GM21381 (cell line): Measurements from ENCODE around the gene ATXN2L.
"Not testable (repeated sequence)": the region's sequence is repeated elsewhere in the genome, so short reads cannot be mapped to it uniquely, and the experiment has no call there.

Source experiments
- ATAC-seq: cut with Tn5 transposase; IDR thresholded peaks from one replicate; pipeline ENCODE4 v1.9.1; 2021; ENCODE audit warnings: mild to moderate bottlenecking, moderate library complexity; ENCODE audit not compliant: unreplicated experiment

Gene ATXN2L

DNA sequence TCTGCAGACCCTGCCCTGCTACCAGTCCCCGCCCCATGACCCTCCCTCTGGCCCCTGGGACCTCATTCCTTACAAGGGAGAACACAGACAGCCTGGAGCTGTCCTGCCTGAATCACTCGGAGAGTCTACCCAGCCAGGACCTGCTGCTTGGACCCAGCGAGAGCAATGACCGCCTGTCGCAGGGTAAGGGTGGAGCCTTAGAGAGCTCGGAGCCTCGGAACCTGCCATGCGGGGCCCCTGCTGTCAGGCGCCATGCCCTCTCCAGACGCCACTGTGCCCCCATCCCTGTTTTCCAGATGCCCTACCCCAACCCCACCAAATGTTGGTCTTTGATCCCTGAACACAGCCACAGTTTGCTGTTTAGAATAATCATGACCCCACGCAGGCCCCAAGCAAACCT lies 46.4 kb downstream of the ATXN2L start:
- no peak for ATAC-seq

DNA sequence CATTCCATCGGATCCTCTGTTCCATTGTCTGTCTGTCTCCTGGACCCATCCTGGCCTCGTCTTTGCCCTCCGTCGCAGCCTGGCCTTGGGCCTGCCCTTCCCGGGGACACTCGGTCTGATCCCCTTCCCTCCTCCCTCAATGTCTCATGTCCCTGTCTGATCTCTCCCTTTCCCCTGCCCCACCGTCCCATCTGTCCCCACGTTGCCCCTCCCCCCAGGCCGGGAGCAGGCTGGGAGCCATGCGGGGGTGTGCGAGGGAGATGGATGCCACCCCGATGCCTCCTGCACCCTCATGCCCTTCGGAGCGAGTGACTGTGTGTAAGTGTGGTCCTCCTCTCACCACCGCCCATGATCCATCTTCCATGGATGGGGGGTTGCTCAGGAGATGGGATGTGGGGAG lies 50.2 kb downstream of the ATXN2L start:
- ATAC-seq = no peak

DNA sequence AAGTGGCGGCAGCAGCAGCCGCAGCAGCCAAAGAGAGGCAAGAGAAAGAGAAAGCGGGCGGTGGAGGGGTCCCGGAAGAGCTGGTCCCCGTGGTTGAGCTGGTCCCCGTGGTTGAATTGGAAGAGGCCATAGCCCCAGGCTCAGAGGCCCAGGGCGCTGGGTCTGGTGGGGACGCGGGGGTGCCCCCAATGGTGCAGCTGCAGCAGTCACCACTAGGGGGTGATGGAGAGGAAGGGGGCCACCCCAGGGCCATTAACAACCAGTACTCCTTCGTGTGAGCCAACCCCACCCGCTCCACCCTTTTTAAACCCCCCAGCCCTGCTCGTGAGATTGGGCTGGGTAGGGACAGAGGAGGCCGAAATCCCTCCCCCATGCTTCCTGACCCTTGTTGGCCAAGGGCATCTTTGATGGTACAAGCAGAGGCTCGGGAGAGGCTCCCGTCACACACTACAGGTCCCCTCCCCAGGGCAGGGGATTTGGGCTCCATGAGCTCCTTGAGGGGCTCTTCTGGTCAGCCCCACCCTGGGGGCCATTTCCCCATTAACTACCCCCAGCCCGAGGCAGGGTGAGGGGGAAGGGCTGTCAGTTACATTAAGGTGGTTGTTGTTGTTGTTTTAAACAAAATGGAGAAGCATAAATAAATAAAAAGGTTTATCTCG lies 50.9 kb downstream of the ATXN2L start:
- no peak for ATAC-seq

DNA sequence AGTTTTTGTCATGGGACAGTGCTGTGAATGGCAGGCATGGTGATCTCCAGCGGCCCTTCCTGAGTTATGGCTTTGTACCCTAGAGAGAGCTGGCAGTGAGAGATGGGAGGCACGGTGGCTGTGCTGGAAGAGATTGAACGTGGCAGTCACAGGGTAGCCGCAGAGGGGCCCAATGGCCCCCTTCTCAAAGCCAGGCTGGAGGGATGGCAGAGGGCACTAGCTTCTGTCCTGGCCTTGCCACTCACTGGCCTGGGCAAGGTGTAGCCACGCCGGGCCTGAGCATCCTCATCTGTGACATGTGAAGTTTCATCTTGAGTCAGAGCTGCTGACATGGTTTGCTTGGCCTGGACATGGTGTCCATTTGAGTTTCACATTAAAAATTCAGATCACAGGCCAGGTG lies 51.6 kb downstream of the ATXN2L start:
- ATAC-seq = no peak

DNA sequence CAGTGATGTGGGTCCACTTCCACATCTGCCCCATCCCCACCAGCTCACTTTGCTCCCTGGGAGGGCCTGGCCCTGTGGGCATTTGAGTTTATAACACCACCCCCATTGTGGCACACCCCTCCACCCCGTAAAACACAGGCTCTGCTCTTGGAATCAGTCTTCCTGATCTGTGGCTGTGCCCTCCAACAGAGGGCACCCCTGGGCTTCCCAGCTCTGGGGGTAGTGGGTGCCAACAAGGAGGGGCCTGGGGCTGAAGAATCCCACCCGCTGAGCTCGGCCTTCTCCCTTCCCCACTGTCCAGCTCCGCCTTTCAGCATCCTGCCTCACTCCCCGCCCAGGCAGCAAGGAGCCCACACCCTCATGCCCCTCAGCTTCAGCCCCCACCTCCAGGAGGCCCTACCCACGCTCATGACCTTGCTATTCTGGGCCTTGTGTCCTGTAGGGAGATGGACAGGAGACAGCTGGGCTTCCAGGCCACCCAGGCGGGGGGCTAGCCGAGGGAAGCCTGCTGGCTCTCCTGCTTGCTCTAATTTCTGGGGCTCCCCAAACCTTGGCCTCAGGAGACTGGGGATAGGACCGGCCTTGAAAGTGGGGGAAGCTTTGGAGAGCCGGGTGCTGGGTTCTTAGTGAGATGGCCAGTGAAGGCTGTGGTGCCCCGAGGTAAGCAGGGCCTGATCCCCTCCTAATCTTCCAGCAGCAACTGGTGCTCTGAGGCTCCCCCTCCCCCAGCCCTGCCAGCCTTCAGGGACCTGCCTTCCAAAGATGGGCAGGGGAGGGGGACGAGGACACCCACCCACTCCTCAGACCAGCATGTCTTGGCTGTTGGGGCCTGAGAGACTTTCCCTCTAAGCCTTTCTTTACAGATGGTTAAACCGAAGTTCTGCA lies 52.6 kb downstream of the ATXN2L start:
- ATAC-seq = no peak

DNA sequence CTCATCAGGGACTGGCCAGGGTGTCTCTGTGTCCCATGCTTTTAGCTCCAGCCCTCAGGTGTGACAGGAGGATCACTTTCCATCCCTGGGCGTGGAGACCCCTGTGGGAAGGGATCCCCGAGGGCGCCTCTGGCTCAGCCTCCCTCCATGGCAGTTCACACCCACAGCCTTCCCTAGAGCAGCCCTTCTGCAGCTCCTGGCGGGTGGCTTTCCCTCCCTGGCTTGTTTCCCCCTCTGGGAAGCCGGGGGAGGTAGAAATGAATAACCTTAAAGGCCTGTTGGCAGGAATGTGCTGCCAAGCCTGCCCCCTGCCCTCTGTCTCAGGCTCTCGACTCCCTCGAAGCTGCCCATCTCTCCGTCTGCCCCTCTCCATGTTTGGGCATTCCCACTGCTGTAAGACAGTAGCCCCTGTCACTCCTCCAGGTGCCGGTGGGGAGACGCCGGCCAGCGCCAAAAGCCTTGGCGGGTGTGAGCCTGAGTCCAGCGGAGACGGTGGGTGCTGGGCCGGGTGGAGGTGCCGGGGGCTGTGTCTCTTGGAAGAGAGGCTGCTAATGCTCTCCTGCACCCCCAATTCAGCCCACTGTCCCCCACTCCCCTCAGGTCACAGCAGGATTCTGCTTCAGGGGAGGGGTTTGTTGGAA lies 53.3 kb downstream of the ATXN2L start:
- no peak for ATAC-seq

DNA sequence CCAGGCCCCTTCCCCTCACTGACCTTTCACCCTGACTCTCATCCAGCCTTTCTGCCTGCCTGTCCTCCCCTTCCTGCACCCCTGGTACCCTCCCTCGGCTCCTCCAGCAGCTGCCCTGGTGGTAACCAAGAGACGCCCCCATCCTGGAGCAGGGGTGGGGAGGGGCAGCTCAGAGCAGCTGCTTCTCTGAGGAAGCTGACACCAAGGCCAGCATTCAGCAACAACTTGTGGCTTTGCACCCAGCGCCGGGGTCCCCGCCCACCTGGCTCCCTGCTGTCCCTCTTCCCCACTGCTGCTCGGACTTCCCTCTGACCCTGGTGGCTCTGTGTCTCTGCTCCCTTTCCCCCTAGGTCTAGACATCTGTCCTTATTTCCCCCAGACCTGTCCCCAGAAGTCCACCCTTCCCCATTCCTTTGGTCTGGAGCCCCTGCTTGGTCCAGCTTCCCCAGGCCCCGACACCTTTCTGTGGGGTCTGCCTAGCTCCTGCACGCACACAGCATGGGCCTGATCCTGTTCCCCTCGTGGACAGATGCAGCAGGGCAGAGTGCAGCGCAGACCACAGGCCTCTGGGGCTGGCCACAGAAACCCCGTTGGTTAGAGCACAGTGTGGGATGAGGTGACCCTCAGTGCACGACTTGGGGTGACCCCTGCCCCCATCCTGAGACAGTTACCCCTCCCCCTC lies 54.3 kb downstream of the ATXN2L start:
- no peak for ATAC-seq

DNA sequence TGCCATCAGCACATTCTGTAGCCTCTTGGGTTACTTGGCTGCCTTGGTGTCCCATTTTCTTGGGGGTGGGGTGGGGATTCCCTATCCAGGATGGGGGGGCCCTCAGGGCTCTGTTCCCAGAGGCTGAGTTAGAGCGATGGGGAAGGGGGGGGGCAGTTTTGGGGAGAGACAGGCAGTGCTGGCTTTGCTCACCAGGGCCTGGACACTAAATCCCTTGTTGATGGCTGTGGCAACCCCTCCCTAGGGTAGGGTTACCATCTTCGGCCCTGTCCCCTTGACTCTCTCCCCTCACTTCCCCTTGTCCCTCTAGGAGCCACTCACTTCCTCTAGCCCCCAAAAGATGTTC lies 54.8 kb downstream of the ATXN2L start:
- ATAC-seq = no peak

DNA sequence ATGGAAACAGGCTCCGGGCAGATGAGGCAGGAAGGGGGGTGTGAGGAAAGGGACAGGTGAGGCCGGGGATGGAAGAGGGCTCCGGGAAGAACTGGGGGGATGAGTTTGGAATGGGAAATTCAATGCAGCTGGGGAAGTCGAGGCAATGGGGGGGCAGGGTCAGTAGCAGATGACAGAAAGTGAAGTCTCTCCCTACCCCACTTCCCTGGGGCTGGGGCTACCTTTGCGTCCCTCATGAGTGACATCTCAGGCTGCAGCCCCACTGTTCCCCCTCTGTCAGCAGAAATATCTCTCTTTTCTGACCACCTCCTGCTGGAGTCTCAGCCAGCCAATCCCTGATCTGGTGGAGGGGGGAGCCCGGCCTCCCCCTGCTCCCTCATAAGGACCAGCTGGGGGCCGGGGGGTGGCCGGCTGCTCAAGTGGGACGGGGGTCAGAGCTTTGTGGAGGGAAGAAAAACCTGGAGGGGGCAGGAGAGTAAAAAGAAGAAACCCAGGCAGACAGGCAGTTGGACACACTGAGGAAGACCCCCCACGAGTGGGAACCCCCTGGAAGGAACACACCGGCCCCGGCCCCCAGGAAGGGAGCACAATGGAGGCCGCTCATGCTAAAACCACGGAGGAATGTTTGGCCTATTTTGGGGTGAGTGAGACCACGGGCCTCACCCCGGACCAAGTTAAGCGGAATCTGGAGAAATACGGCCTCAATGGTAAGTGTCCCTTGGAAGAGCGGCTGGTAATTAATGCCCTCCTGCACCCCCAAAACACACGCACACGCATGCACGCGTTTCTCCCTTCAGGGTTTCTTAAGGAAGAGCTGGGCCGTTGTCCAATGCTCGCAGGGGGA lies 55.5 kb downstream of the ATXN2L start, which contains the start of gene ATP2A1:
Gene ATP2A1 (plus strand): TSS at position 406 of the 844 bp plus-strand sequence. CDS start 184 bp downstream, at position 590.
- no peak for ATAC-seq

DNA sequence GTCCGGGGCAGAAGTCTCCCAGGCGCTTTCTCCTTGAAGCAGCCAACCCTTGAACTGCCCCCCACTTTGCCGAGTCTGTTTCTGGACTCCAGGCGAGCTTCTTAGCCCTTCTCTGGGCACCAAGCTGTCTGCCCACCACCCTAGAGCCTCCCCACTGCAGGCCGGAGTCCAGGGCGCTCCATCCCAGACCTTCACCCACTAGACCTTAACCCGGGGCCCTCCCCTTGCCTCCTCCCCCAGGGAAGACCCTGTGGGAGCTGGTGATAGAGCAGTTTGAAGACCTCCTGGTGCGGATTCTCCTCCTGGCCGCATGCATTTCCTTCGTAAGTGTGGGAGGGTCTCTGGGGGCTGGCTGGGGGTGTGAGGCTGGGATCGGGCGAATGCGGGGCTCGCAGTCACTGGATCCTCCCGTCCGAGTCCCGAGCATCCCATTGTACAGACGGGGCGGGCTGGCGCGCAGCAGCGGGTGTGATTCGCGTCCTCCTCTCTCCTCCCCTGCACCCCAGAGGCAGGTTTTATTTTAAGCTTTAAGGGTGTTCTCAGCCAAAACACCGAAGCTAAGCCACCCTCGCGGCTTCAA lies 56.6 kb downstream of the ATXN2L start:
- ATAC-seq = peak; percentile 30

DNA sequence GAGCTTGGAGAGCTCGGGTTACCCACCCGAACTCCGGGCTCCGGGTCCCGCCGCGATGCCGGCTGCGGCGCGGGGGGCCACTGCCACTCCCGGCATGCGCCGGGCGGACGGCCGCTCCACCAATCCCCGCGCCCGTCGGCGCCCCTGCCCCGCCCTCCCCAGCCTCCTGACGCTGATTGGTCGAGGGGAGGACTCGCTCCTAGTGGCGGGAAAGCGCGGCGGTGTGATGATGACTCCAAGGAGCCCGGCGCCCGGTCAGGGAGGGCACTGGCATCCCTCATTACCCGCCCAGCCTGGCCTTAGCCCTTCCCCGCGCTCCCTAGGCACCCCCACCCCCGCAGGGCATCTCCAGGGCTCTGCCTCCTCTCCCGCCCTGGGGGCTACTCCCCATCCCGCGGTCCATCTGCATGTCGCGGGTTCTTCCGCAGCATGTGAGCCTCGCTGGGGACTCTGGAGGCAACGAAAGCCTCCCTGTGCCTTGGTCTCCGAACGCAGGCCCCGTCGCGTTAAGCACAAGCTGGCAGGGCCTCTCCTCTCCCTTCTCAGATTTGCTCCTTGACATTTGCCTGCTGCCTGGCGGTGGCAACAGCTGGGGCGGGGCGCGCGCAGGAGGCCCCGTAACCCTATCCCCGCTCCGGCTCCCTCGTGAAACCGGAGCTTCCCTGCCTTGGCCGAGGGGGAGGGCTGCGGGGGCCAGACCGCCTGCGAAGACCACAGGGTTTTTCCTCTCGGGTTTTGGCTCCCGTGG lies 57.2 kb downstream of the ATXN2L start:
- peak; percentile 89 for ATAC-seq

DNA sequence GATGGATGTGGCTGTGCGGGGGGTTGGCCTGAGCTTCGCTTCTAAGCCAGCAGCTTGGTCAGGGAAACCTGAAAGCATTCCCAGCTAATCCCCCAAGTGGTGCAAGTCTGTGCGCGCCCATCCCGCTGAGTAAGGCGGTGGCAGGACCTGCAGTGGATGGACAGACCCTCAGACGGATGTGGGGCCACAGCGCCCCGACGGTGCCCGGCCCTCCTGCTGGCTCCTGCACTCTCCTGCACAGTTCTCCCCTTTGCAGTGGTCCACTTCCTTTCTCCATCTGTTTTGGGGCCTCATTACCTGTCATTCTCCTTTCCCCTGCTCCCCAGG lies 57.8 kb downstream of the ATXN2L start:
- ATAC-seq = no peak

DNA sequence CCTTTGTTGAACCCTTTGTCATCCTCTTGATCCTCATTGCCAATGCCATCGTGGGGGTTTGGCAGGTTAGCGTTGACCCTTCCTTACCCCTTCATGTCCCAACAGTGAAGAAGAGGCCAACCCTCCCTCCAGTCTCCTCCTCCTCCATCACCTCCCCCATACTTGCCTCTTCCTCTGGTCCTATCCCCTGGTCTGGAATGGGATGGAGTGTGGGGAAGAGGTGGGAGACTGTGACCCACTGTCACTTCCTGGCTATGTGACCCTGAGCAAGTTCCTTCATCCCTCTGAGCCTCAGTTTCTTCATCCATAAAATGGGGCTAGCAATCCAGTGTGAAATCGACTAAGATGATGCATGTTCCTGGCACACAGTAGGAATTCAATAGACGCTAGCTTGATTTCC lies 58.2 kb downstream of the ATXN2L start:
- ATAC-seq = no peak

DNA sequence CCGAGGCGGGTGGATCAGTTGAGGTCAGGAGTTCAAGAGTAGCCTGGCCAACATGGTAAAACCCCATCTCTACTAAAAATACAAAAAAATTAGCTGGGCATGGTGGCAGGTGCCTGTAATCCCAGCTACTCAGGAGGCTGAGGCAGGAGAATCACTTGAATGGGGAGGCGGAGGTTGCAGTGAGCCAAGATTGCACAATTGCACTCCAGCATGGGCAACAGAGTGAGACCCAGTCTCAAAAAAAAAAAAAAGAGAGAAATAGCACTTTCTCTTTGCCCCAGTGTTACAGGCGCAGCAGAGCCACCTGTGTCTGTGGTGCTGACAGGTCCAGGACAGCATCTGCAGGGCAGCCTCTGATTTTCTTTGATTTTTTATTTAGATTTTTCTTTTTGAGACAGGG lies 58.8 kb downstream of the ATXN2L start:
- not testable (repeated sequence) for ATAC-seq

DNA sequence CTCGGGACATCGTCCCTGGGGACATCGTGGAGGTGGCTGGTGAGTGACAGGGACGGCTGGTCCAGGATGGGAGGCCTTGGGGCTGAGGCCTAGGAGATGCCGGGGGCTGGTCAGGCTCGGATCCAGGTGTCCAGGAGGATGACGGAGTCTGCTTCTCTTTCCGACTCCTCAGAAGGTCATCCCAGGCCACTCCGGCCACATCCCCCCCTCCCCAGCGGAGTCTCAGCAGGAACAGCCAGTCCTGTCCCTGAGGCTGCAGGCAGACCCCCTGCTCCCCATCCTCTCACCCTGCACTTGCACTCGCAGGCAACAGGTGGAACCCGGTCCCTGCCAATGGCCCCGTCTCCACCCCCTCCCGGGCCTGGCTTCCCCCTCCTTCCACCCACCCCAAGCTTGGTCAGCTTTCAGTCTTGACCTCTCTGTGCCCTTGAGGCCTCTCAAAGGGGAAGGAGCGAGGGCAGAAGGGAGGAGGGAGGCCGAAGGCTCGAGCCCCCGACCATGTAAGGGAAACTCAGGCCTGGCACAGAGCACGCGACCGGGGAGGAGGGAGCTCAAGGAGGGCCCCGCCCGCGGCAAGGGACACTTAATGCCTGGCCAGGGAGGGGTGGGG lies 59.9 kb downstream of the ATXN2L start:
- no peak for ATAC-seq

DNA sequence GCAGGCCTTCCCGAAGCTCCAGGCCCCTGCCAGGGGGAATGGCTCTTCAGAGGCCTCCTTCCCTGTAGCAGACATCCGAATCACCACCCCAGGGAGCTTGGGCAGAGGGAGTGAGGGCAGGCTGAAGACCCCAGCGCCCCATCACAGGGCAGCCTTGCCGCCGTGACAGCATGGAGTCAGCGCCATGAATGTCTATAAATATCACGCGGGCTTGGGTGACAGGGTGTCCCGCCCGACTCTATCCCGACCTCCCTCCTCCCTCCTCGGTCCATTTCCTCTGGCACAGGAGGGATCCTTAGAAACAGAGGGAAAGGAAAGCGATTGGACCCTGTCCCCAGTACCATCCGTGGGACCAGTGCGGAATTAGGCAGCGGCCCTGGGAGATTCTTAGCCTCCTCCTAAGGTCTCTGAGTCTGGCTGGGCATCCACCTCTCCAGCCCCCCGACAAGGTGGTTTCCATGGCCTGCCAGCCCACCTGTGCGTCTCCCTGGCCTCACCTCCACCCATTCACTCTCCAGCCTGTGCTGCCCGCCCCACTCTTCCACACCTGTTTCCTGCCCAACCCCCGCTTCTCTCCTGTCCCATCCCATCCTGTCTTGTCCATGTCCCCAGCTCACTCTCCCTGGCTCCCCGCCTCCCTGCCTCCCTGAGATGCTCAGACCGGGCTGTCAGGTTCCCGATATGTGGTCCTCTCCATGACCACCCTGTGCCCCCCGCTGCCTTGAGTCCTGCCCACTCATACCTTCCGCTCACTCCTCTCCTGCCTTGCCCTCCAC lies 60.6 kb downstream of the ATXN2L start:
- ATAC-seq = no peak

DNA sequence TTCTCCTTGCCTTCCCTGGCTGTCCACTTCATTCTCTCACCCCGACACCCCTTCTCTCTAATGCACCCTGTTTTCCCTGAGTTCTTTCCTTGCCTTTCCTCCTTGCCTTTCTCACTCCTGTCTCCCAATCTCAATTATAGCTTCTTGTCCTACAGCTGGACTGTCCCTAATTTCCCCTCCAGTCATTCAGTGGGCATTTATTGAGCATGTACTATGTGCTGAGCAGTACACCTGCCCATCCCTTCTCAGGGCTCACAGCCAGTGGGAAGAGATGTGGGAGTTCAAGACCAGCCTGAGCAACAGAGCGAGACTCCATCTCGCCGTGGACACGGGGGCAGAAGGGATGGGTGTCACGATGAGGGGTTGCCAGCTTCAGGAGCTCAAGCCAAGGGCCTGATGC lies 61.2 kb downstream of the ATXN2L start:
- ATAC-seq = no peak
